A549 (cell line): Measurements from ENCODE around the gene SLU7. TPM values are rescaled to one million over a fixed set of nuclear protein-coding genes. Genes with fewer than 3 reads are reported as not detected.

Experiments used
- ATAC-seq, 2 experiments: fragments of 200-7000 bp in 1 of 2; fragments of >200 bp in 1 of 2; cut with Nextera tagmentation in 1 of 2; cut with Tn5 transposase in 1 of 2; 3 replicates each; pipeline versions ENCODE4 v1.8.0 to v1.9.1; 2018 to 2020; ENCODE audit warnings: mild to moderate bottlenecking in 1 of 2, moderate library complexity in 1 of 2
- CTCF ChIA-PET: fragments of 300-600 bp; sonication (Branson Sonifier 250); formaldehyde crosslinking; extraction: SDS; loops from one replicate; lab custom pipeline; 2021; ENCODE audit warnings: antibody characterized with exemption, inconsistent platforms; lab: Yijun Ruan, JAX
- POLR2A ChIA-PET: fragments of 350-600 bp; formaldehyde crosslinking; extraction: SDS; loops from one replicate; lab custom pipeline; 2021; ENCODE audit warnings: antibody characterized with exemption, inconsistent platforms; lab: Yijun Ruan, JAX
- DNase-seq, 2 experiments: peaks; one replicate each; pipeline versions ENCODE4 v3.0.0 to v3.0.0-alpha.2; 2011 to 2016; ENCODE audit warnings: low read depth in 1 of 2, low spot score in 1 of 2
- FAIRE-seq: peaks from 2 replicates; lab custom pipeline; 2011; peaks lifted over from hg19 to GRCh38; lab: Jason Lieb, UNC
- H3K27ac ChIP-seq, 2 experiments: fragments of >200 bp; sonication (Bioruptor Twin); formaldehyde crosslinking; 3 replicates each; pipeline ENCODE4 v1.5.1; 2016 to 2017
- H3K4me1 ChIP-seq: fragments of >200 bp; sonication (Bioruptor Twin); formaldehyde crosslinking; 3 replicates; pipeline ENCODE4 v1.6.1; 2016
- H3K4me2 ChIP-seq: fragments of >200 bp; sonication (Bioruptor Twin); formaldehyde crosslinking; 3 replicates; pipeline ENCODE4 v1.6.1; 2016
- H3K4me3 ChIP-seq: fragments of >200 bp; sonication (Bioruptor Twin); formaldehyde crosslinking; 3 replicates; pipeline ENCODE4 v1.5.1; 2016
- H3K9me3 ChIP-seq: fragments of >200 bp; sonication (Bioruptor Twin); formaldehyde crosslinking; 3 replicates; pipeline ENCODE4 v1.6.1; 2016
- BHLHE40 ChIP-seq: IDR thresholded peaks from 2 replicates; pipeline ENCODE4 v1.6.1; 2012; ENCODE audit warnings: low read depth, low read length, inconsistent platforms
- CBX8 ChIP-seq: fragments of 200-600 bp; sonication (generic); IDR thresholded peaks from 2 replicates; pipeline ENCODE4 v1.6.1; 2016
- CTCF ChIP-seq: fragments of >200 bp; sonication (Bioruptor Twin); formaldehyde crosslinking; IDR thresholded peaks from 3 replicates; pipeline ENCODE4 v1.5.1; 2016
- EHMT2 ChIP-seq: fragments of 200-600 bp; sonication (generic); IDR thresholded peaks from 2 replicates; pipeline ENCODE4 v1.6.1; 2016; ENCODE audit warnings: antibody characterized with exemption, low read depth, mild to moderate bottlenecking, moderate library complexity
- ELK1 ChIP-seq: fragments of 150-350 bp; IDR thresholded peaks from 2 replicates; pipeline ENCODE4 v1.6.1; 2014; ENCODE audit warnings: low read depth, mild to moderate bottlenecking, low read length
- HDAC2 ChIP-seq: fragments of 200-600 bp; sonication (generic); IDR thresholded peaks from 2 replicates; pipeline ENCODE4 v1.6.1; 2016
- HEYL ChIP-seq: fragments of 250-450 bp; sonication (Bioruptor Pico); IDR thresholded peaks from 2 replicates; pipeline ENCODE4 v1.8.0; 2021; ENCODE audit warnings: mild to moderate bottlenecking, moderate library complexity
- HOXA7 ChIP-seq: fragments of 250-450 bp; sonication (Bioruptor Pico); IDR thresholded peaks from 2 replicates; pipeline ENCODE4 v1.5.0; 2020; ENCODE audit warnings: mild to moderate bottlenecking, moderate library complexity
- HOXB5 ChIP-seq: fragments of 250-450 bp; sonication (Bioruptor Pico); IDR thresholded peaks from 2 replicates; pipeline ENCODE4 v1.5.0; 2020; ENCODE audit warnings: mild to moderate bottlenecking, moderate library complexity
- KDM1A ChIP-seq: fragments of 200-600 bp; sonication (generic); IDR thresholded peaks from 2 replicates; pipeline ENCODE4 v1.6.1; 2016; ENCODE audit warnings: low read depth, mild to moderate bottlenecking
- KDM5A ChIP-seq: fragments of 200-600 bp; sonication (generic); IDR thresholded peaks from 2 replicates; pipeline ENCODE4 v1.6.1; 2016; ENCODE audit warnings: antibody characterized with exemption, mild to moderate bottlenecking
- NPAS2 ChIP-seq: fragments of 250-450 bp; sonication (Bioruptor Pico); IDR thresholded peaks from 2 replicates; pipeline ENCODE4 v1.8.0; 2022; ENCODE audit warnings: mild to moderate bottlenecking, moderate library complexity, borderline replicate concordance
- NR3C1 ChIP-seq: fragments of >200 bp; sonication (Bioruptor Twin); formaldehyde crosslinking; IDR thresholded peaks from 3 replicates; pipeline ENCODE4 v1.6.1; 2017
- PHF8 ChIP-seq: fragments of 200-600 bp; sonication (generic); IDR thresholded peaks from 2 replicates; pipeline ENCODE4 v1.6.1; 2016; ENCODE audit warnings: low read depth, mild to moderate bottlenecking, antibody characterized with exemption, moderate library complexity, borderline replicate concordance
- POLR2AphosphoS2 ChIP-seq: conservative IDR thresholded peaks from 2 replicates; pipeline ENCODE4 v1.6.1; 2012; ENCODE audit warnings: low read length, improper control_type of control experiment, inconsistent platforms
- RCOR1 ChIP-seq: fragments of 150-350 bp; IDR thresholded peaks from 2 replicates; pipeline ENCODE4 v1.6.1; 2014; ENCODE audit warnings: antibody characterized with exemption, low read length, low read depth
- SMC3 ChIP-seq: fragments of >200 bp; sonication (Bioruptor Twin); formaldehyde crosslinking; IDR thresholded peaks from 3 replicates; pipeline ENCODE4 v1.6.1; 2018; ENCODE audit warnings: inconsistent platforms
- USF2 ChIP-seq: fragments of 450-650 bp; IDR thresholded peaks from 2 replicates; pipeline ENCODE4 v1.6.1; 2014; ENCODE audit warnings: antibody characterized with exemption
- ZC3H11A ChIP-seq: fragments of 450-650 bp; IDR thresholded peaks from 2 replicates; pipeline ENCODE4 v1.6.1; 2014; ENCODE audit warnings: antibody characterized with exemption, mild to moderate bottlenecking
- ZNF302 ChIP-seq: fragments of 250-450 bp; sonication (Bioruptor Pico); IDR thresholded peaks from 2 replicates; pipeline ENCODE4 v1.9.0; 2021; ENCODE audit warnings: inconsistent platforms, mild to moderate bottlenecking, moderate library complexity
- WGBS: methylation state at CpG from one replicate; pipeline ENCODE4 v1.1.6; 2017; ENCODE audit errors: missing lambda C conversion rate; 5-methylcytosine and 5-hydroxymethylcytosine counted together
- polyA plus RNA-seq, 4 experiments: library from polyadenylated mRNA; depleted of rRNA in 3 of 4; stranded (reverse); fragments of >200 nt; fragmentation: RNase III in 1 of 4; extraction: RNeasy Plus Mini Kit Qiagen cat#74134 plus additional on column Dnase treatment in 1 of 4; gene quantifications; 2 replicates in 3 of 4; 3 replicates in 1 of 4; pipeline ENCODE4 v1.2.3, GENCODE V29; 2011 to 2017

Gene SLU7
- polyA plus RNA-seq, 2 of the 4 experiments (the other 2 are of a cell fraction) = 67.0 to 75.5 TPM

- no peak for TF ChIP-seq BHLHE40
Observed at GRCh38 chr5:160457252-160457651, 38.4 kb upstream of the SLU7 start (continued).

GRCh38 chr5:160456480-160457177, 37.7 kb upstream of the SLU7 start:
- ATAC-seq (no peak), FAIRE-seq (no peak), DNase-seq (no peak)
- H3K27ac ChIP-seq = no peak overlapping the region
- no peaks in the 10 kb centered on the region for H3K9me3 ChIP-seq
- CTCF ChIA-PET = interaction anchor here (1.0 kb wide), 1 partner anchor 17 kb away, joined by 3 read pairs; no protein-coding TSS in a partner anchor
- no peak overlapping the region for H3K4me3 ChIP-seq
- no peak overlapping the region for H3K4me2 ChIP-seq
- WGBS = 72% methylated on average over 9 of the region's 9 CpGs
- no peaks in the 10 kb centered on the region for H3K4me1 ChIP-seq
- POLR2A ChIA-PET = no interaction called here
- no peak for TF ChIP-seq CBX8
- TF ChIP-seq KDM5A = no peak

GRCh38 chr5:160455600-160455999, 36.7 kb upstream of the SLU7 start:
- H3K27ac ChIP-seq = no peak overlapping the region
- ATAC-seq = no peak
- H3K4me1 ChIP-seq = no peaks in the 10 kb centered on the region
- TF ChIP-seq HOXA7 (CRISPR knock-in tag) (no peak), PHF8 (no peak), ELK1 (no peak), HEYL (CRISPR knock-in tag) (no peak), HOXB5 (CRISPR knock-in tag) (no peak), RCOR1 (no peak), KDM1A (no peak), NPAS2 (no peak), ZC3H11A (no peak), USF2 (no peak), HDAC2 (no peak), EHMT2 (no peak), SMC3 (no peak), ZNF302 (CRISPR knock-in tag) (no peak), CTCF (no peak), NR3C1 (no peak), CBX8 (no peak), POLR2AphosphoS2 (no peak)
- POLR2A ChIA-PET = no interaction called here
- no peak overlapping the region for H3K4me2 ChIP-seq
- H3K9me3 ChIP-seq = no peaks in the 10 kb centered on the region
- H3K4me3 ChIP-seq = no peak overlapping the region
- FAIRE-seq = no peak
- CTCF ChIA-PET = no interaction called here
- no peak for DNase-seq
- WGBS = 67% methylated on average over 4 of the region's 4 CpGs
